UCSD-AML1 (cell line): Measurements from ENCODE around the gene MFAP3L.
A peak's percentile ranks its signal among the peaks of the same experiment; 100 is the strongest.

Experiments used
- DNase-seq: peaks from one replicate; lab custom pipeline; 2025; ENCODE audit not compliant: unreplicated experiment; lab: John Stamatoyannopoulos, UW

Gene MFAP3L

GRCh38 chr4:170025523-170026252, 507 bp downstream of the MFAP3L start:
- DNase-seq, result peak; percentile 57

GRCh38 chr4:170022211-170022610, 4.0 kb downstream of the MFAP3L start:
- DNase-seq, result no peak

- DNase-seq, result no peak
Observed at GRCh38 chr4:170017252-170017651, 8.9 kb downstream of the MFAP3L start.

GRCh38 chr4:170015285-170015684, 10.9 kb downstream of the MFAP3L start:
- no peak for DNase-seq

- peak; percentile 25 for DNase-seq
Observed at GRCh38 chr4:170014359-170015011, 11.7 kb downstream of the MFAP3L start.

GRCh38 chr4:170012629-170012958, 13.6 kb downstream of the MFAP3L start:
- DNase-seq, result no peak

- peak; percentile 49 for DNase-seq
Observed at GRCh38 chr4:170011921-170012628, 14.1 kb downstream of the MFAP3L start.

GRCh38 chr4:170009291-170009690, 16.9 kb downstream of the MFAP3L start:
- DNase-seq, result no peak

GRCh38 chr4:170008801-170009200, 17.4 kb downstream of the MFAP3L start:
- DNase-seq, result no peak

- peak; percentile 62 for DNase-seq
Observed at GRCh38 chr4:170008371-170008770, 17.8 kb downstream of the MFAP3L start.

GRCh38 chr4:170007113-170007512, 19.1 kb downstream of the MFAP3L start:
- peak; percentile 73 for DNase-seq

GRCh38 chr4:170005472-170005871, 20.7 kb downstream of the MFAP3L start:
- DNase-seq, result no peak

GRCh38 chr4:170004651-170005295, 21.4 kb downstream of the MFAP3L start:
- peak; percentile 16 for DNase-seq

GRCh38 chr4:170003071-170004070, 22.8 kb downstream of the MFAP3L start:
- no peak for DNase-seq

GRCh38 chr4:170001745-170002267, 24.4 kb downstream of the MFAP3L start:
- DNase-seq, result peak; percentile 27

GRCh38 chr4:170001011-170001744, 25.0 kb downstream of the MFAP3L start:
- DNase-seq, result no peak

GRCh38 chr4:169999923-170000322, 26.3 kb downstream of the MFAP3L start:
- no peak for DNase-seq

GRCh38 chr4:169998981-169999380, 27.2 kb downstream of the MFAP3L start:
- DNase-seq, result no peak
